HUES48 (cell line): ENCODE measurements around the gene RSPH3.

Experiments
- H3K27ac ChIP-seq: one replicate; pipeline ENCODE4 v1.7.0; 2013; ENCODE audit warnings: low read depth, low read length, inconsistent platforms
- H3K27me3 ChIP-seq: 2 replicates; pipeline ENCODE4 v1.6.1; 2013; ENCODE audit warnings: mild to moderate bottlenecking, low read length; ENCODE audit not compliant: control insufficient read depth, insufficient read depth
- H3K36me3 ChIP-seq: 2 replicates; pipeline ENCODE4 v1.6.1; 2013; ENCODE audit warnings: low read length; ENCODE audit not compliant: control insufficient read depth, insufficient read depth
- H3K4me1 ChIP-seq: 2 replicates; pipeline ENCODE4 v1.6.1; 2013; ENCODE audit warnings: mild to moderate bottlenecking, low read length; ENCODE audit not compliant: control insufficient read depth, insufficient read depth
- H3K4me3 ChIP-seq: 2 replicates; pipeline ENCODE4 v1.5.1; 2013; ENCODE audit warnings: mild to moderate bottlenecking, low read depth, low read length
- H3K9ac ChIP-seq: 2 replicates; pipeline ENCODE4 v1.6.1; 2013; ENCODE audit warnings: mild to moderate bottlenecking, low read depth, low read length, moderate library complexity
- H3K9me3 ChIP-seq: 2 replicates; pipeline ENCODE4 v1.6.1; 2013; ENCODE audit warnings: low read length; ENCODE audit not compliant: control insufficient read depth, insufficient read depth

Gene RSPH3, protein sequence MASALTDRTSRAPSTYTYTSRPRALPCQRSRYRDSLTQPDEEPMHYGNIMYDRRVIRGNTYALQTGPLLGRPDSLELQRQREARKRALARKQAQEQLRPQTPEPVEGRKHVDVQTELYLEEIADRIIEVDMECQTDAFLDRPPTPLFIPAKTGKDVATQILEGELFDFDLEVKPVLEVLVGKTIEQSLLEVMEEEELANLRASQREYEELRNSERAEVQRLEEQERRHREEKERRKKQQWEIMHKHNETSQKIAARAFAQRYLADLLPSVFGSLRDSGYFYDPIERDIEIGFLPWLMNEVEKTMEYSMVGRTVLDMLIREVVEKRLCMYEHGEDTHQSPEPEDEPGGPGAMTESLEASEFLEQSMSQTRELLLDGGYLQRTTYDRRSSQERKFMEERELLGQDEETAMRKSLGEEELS

GRCh38 chr6:158999666-159000403, at the start of gene RSPH3:
TSS of gene RSPH3 (minus strand) at chr6:159000202. CDS start at chr6:158999550, 652 bp downstream.
- peaks cover 11% of the 10 kb centered on the region for H3K4me1 ChIP-seq

GRCh38 chr6:159047891-159048685, 48.1 kb upstream of the RSPH3 start:
- Histone ChIP-seq H3K4me3 (no peak overlapping the region), H3K9me3 (no peaks in the 10 kb centered on the region), H3K27me3 (no peaks in the 10 kb centered on the region), H3K36me3 (no peaks in the 10 kb centered on the region), H3K9ac (no peak overlapping the region), H3K4me1 (no peaks in the 10 kb centered on the region), H3K27ac (no peak overlapping the region)

More at GRCh38 chr6:158999666-159000403, at the start of gene RSPH3:
- H3K9me3 ChIP-seq, result no peaks in the 10 kb centered on the region
- no peaks in the 10 kb centered on the region for H3K36me3 ChIP-seq
- peak within 1 kb of the TSS; percentile 93 for H3K4me3 ChIP-seq
- no peaks in the 10 kb centered on the region for H3K27me3 ChIP-seq
- peak within 1 kb of the TSS; percentile 86 for H3K9ac ChIP-seq
- H3K27ac ChIP-seq, result peak within 1 kb of the TSS; percentile 99

DNA sequence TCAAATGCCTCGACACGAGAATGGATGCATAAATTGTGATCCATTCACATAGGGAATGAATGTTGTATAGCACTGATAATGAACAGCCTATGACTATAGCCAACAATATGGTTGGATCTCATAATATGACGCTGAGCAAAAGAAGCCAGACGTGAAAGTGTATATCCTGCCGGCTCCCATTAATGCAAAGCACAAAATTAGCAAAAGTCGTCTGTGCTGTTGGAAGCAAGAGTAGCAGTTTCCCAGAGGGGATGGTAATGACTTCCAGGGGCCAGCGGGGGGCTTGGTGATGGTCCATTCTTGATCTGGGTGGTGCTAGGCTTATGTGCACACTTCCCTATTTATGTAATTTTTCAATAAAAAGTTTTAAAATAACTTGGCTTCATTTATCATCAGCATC, 45.8 kb upstream of the RSPH3 start:
- H3K36me3 ChIP-seq, result no peaks in the 10 kb centered on the region
- no peak overlapping the region for H3K27ac ChIP-seq
- no peaks in the 10 kb centered on the region for H3K27me3 ChIP-seq
- H3K4me3 ChIP-seq, result no peak overlapping the region
- H3K4me1 ChIP-seq, result peaks cover 9% of the 10 kb centered on the region
- no peaks in the 10 kb centered on the region for H3K9me3 ChIP-seq
- H3K9ac ChIP-seq, result no peak overlapping the region

- Histone ChIP-seq H3K9me3 (no peaks in the 10 kb centered on the region), H3K27ac (no peak within 1 kb of the TSS), H3K4me1 (peaks cover 9% of the 10 kb centered on the region), H3K36me3 (no peaks in the 10 kb centered on the region), H3K9ac (no peak within 1 kb of the TSS), H3K4me3 (no peak within 1 kb of the TSS), H3K27me3 (no peaks in the 10 kb centered on the region)
These were observed 45.1 kb upstream of the RSPH3 start, which contains the start of gene TAGAP for GRCh38 chr6:159044899-159045727. TSS of gene TAGAP (minus strand) at chr6:159044991. CDS start at chr6:159044146, 845 bp downstream.

- Histone ChIP-seq H3K4me3 (no peak overlapping the region), H3K4me1 (peaks cover 9% of the 10 kb centered on the region), H3K27me3 (no peaks in the 10 kb centered on the region), H3K9ac (no peak overlapping the region), H3K36me3 (no peaks in the 10 kb centered on the region), H3K27ac (no peak overlapping the region), H3K9me3 (no peaks in the 10 kb centered on the region)
These were observed 43.9 kb upstream of the RSPH3 start for GRCh38 chr6:159043947-159044346.

DNA sequence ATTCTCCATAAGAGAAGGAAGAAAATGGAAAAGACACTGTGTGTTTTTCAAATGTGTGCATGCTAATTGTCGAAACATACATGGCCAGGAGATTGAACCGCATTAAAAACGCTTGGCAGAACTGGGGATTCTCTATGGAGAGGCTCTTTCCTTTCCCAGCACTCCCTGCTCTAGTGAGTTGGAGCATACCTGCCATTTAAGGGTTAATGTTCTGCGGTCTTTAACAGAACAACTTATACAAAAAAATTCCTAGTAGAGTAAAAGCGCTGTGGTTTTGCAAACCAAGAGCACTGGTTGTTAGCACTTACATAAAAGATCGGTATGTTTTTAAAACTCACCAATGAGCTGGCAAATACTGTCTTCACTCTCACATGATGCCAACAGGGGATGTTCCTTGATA, 43.2 kb upstream of the RSPH3 start:
- Histone ChIP-seq H3K4me3 (no peak overlapping the region), H3K9me3 (no peaks in the 10 kb centered on the region), H3K27me3 (no peaks in the 10 kb centered on the region), H3K36me3 (no peaks in the 10 kb centered on the region), H3K4me1 (peaks cover 9% of the 10 kb centered on the region), H3K9ac (no peak overlapping the region), H3K27ac (no peak overlapping the region)

GRCh38 chr6:159042826-159043181, 42.8 kb upstream of the RSPH3 start:
- Histone ChIP-seq H3K36me3 (no peaks in the 10 kb centered on the region), H3K4me3 (no peak overlapping the region), H3K27me3 (no peaks in the 10 kb centered on the region), H3K27ac (no peak overlapping the region), H3K9ac (no peak overlapping the region), H3K9me3 (no peaks in the 10 kb centered on the region), H3K4me1 (peaks cover 9% of the 10 kb centered on the region)

- H3K4me1 ChIP-seq, result peaks cover 9% of the 10 kb centered on the region
- no peaks in the 10 kb centered on the region for H3K27me3 ChIP-seq
- no peaks in the 10 kb centered on the region for H3K36me3 ChIP-seq
- peak overlapping the region; percentile 15 for H3K27ac ChIP-seq
- no peaks in the 10 kb centered on the region for H3K9me3 ChIP-seq
- 0 out of 2 replicates have a peak overlapping the region, but pooled peaks have one; percentile 38 for H3K4me3 ChIP-seq
- H3K9ac ChIP-seq, result peak overlapping the region; percentile 37; the same call in 1 of the 2 replicates
These were observed 42.2 kb upstream of the RSPH3 start for GRCh38 chr6:159042003-159042825.

DNA sequence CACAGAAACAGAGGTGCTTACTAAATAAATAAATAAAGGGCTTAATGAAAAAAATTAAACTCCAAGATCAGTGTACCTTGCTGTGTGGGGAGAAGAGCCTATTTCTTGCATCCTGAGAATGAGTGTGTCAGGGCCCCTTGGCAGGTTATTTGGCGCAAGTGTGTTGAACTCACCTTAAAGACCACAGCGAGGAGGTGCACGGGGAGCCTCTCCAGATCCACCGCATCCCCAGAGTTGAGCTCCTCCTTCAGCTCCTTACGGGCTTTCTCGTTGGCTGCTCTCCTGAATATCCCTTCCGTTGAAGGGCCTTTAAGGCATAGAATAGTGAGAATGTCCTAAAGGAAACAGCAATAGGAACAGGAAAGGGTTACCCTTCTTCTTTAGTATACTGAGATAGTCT, 41.2 kb upstream of the RSPH3 start:
- Histone ChIP-seq H3K4me1 (peaks cover 9% of the 10 kb centered on the region), H3K27ac (no peak overlapping the region), H3K4me3 (no peak overlapping the region), H3K9ac (no peak overlapping the region), H3K9me3 (no peaks in the 10 kb centered on the region), H3K27me3 (no peaks in the 10 kb centered on the region), H3K36me3 (no peaks in the 10 kb centered on the region)
